Epidermal melanocyte (primary cell): ENCODE results near the gene TP53RK.

Experiments
- DNase-seq: peaks from one replicate; pipeline ENCODE4 v3.0.0; 2011; ENCODE audit warnings: low spot score; ENCODE audit not compliant: insufficient read length

TP53RK gene

GRCh38 chr20:46666306-46666705 lies 22.9 kb downstream of the TP53RK start:
- no peak for DNase-seq

GRCh38 chr20:46665602-46666001 lies 23.6 kb downstream of the TP53RK start:
- no peak for DNase-seq

GRCh38 chr20:46663531-46663930 lies 25.7 kb downstream of the TP53RK start:
- no peak for DNase-seq

GRCh38 chr20:46661659-46662058 lies 27.6 kb downstream of the TP53RK start:
- no peak for DNase-seq

- DNase-seq: no peak
Measured at GRCh38 chr20:46660487-46660886, 28.8 kb downstream of the TP53RK start.

- no peak for DNase-seq
Measured at GRCh38 chr20:46657618-46658017, 31.6 kb downstream of the TP53RK start.

- no peak for DNase-seq
Measured at GRCh38 chr20:46657137-46657536, 32.1 kb downstream of the TP53RK start.

GRCh38 chr20:46652699-46653098 lies 36.5 kb downstream of the TP53RK start:
- DNase-seq: no peak

GRCh38 chr20:46651091-46651962 lies 37.9 kb downstream of the TP53RK start, which contains the start of gene SLC13A3:
Gene SLC13A3 (minus strand): TSS chr20:46651459. CDS start chr20:46651421, 38 bp downstream.
- no peak for DNase-seq

- no peak for DNase-seq
Measured at GRCh38 chr20:46650575-46651090, 38.6 kb downstream of the TP53RK start.

- DNase-seq: no peak
Measured at GRCh38 chr20:46649965-46650542, 39.2 kb downstream of the TP53RK start.

GRCh38 chr20:46649650-46649949 lies 39.6 kb downstream of the TP53RK start:
- no peak for DNase-seq

- DNase-seq: no peak
Measured at GRCh38 chr20:46648903-46649649, 40.2 kb downstream of the TP53RK start.

- DNase-seq: no peak
Measured at GRCh38 chr20:46647469-46647868, 41.8 kb downstream of the TP53RK start.

GRCh38 chr20:46646659-46647380 lies 42.4 kb downstream of the TP53RK start:
- DNase-seq: no peak

- DNase-seq: no peak
Measured at GRCh38 chr20:46646122-46646521, 43.1 kb downstream of the TP53RK start.

- DNase-seq: no peak
Measured at GRCh38 chr20:46644733-46645132, 44.5 kb downstream of the TP53RK start.

GRCh38 chr20:46644160-46644559 lies 45.1 kb downstream of the TP53RK start:
- no peak for DNase-seq

- no peak for DNase-seq
Measured at GRCh38 chr20:46642969-46643343, 46.3 kb downstream of the TP53RK start.

GRCh38 chr20:46642265-46642968 lies 46.8 kb downstream of the TP53RK start:
- no peak for DNase-seq

GRCh38 chr20:46641424-46641823 lies 47.8 kb downstream of the TP53RK start:
- DNase-seq: no peak
